Forelimb muscle (tissue), 1 donor: Measurements from ENCODE around the gene TNFRSF1A. TPM values are rescaled to one million over a fixed set of nuclear protein-coding genes. Genes with fewer than 3 reads are reported as not detected.

Experiments
- DNase-seq: peaks from one replicate; pipeline ENCODE4 v3.0.0-alpha.2; 2013; ENCODE audit warnings: low read depth
- polyA plus RNA-seq: library from polyadenylated mRNA; unstranded; fragments of 120-200 nt; gene quantifications from one replicate; pipeline ENCODE4 v1.2.1, GENCODE V29; 2013; ENCODE audit not compliant: insufficient read length

TNFRSF1A gene
- polyA plus RNA-seq, 1 donor = 50.8 TPM

DNA sequence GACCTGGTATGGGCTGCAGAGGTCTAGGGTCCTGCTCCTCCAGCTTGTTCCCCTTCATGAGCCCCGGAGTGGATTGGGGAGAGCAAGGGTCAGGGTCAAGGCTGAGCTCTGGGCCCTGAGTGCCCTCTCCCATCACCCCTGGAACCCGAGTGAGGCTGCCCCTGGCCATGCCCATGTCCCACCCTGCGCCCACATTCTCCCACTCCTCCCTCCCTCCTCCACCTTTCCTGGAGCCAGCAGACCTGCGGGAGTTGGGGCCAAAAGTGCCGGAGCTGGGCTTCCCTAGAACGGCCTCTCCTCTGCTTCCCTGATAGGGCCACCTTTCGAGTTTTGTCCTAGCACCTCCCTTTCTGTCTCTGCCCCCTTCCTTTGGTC, 32.9 kb upstream of the TNFRSF1A start:
- no peak for DNase-seq

- no peak for DNase-seq
These were observed 32.3 kb upstream of the TNFRSF1A start for GRCh38 chr12:6374028-6374785.

DNA sequence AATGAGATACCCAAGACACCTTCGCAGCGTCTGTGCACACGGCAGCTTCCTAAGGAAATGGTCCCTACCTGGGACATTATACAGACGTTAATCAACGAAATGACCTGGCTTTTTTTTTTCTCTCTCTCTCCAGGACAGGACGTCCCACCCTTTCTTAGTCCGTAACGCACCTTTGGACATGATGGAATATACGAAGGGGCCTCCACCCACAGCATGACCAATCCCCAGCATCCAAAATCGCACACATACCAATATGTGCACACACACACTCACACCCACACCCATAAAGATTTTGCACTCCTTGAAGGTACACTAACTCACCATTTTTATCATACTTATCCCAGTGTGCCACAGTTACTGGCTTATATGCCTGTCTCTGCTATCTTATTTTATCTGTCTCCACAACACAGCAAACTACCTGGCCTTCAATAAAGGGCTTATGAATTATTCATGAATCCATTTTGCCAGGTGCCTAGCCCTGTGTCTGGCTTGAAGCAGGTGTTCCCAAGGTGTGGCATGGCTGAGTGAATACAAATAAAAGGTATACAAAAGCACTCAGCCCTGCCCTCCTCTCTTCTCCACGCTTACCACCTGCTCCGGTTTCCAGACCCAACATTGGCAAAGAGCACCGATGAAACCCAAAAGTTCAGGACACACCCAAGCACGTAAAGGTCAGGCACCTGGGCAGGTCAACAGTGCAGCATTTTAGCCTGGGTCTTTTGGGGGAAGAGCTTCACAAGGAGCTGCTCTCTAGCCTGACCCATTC, 31.3 kb upstream of the TNFRSF1A start:
- DNase-seq = no peak

DNA sequence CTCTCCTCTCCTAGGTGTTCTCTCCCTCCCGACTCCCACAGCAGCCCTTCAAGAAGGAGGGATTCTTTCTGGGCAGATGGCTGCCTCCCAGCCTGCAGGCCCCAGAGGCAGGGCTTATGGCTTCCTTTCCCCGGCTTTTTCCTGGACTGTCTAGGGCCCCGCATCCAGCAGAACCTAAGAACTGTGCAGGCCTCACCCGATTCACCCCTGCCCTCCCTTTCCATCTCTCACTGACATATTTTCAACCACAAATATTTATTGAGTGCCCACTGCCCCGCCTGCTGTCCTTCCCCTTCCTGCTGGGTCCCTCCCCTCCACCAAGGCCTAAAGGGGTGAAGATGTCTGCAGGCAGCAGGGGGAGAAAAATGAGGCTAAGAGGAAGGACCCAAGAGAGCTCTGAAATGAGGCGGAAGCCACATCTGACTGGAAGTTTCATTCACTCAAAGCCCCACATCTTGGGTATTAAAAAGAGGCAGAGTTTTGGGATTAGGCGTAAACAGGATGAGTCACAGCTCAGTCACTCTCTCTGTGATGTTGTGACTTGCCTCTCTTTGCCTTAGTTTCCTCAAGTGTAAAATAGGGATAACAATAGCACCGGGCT, 30.6 kb upstream of the TNFRSF1A start:
- no peak for DNase-seq

- DNase-seq = no peak
These were observed 29.3 kb upstream of the TNFRSF1A start for GRCh38 chr12:6370994-6371754.

DNA sequence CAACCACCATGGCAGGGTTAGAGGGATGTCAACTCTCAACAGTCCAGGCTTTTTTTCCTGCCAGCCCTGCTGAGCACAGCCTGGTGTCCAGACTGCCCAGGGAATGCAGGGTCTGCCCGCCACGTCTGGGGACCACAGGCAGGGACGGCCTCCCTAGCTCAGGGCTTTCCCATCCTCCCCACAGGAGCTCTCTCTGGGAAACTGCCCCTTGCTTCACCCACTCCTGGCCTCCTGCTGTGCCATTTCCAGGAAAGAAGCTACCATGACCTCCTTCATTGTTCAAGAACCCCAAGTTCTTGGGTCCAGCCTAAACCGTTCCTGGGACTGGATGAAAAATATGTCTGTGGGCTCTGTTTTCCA, 28.7 kb upstream of the TNFRSF1A start:
- DNase-seq = no peak

- no peak for DNase-seq
These were observed 28.2 kb upstream of the TNFRSF1A start for GRCh38 chr12:6369916-6370575.

- DNase-seq = no peak
These were observed 27.1 kb upstream of the TNFRSF1A start for GRCh38 chr12:6368906-6369525.

DNA sequence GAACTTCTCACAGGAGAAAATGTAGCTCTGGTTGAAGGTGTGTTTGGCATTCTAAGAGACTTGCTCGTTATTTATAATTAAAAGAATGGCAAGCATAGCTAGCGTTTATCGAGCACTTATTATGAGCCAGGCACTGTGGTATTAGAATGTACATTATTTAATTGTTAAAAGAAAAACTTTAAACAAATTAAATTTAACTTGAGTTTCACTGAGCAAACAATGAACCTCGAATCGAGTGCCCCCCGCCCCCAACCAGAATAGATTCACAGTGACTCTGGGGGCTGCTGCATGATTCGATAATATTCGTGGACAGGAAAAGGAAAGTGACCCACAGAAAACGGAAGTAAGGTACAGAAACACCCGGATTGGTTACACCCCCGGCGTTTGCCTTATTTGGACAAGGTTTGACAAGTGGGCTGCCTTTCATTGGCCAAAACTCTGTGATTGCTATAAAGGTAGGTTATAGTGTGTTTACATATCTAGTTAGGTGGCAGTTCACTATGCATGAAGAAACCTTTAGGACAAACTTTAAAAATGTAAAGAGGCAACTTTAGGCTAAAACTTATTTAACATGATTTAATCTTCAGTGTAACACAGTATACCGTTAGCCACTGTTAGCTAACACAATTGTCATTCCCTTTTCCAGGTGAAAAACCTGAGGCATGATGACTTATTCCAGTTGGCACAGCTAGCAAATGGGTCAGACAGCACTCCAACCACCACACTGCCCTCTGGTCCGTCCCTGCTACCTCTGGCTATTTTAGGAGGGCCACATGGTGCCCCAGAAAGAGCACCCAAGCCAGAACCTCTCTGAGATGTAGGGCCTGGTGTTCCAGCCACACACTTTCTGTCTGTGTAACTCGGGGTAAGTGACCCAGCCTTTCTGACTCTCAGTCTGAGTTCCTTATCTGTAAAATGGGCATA, 26.4 kb upstream of the TNFRSF1A start:
- DNase-seq = no peak

DNA sequence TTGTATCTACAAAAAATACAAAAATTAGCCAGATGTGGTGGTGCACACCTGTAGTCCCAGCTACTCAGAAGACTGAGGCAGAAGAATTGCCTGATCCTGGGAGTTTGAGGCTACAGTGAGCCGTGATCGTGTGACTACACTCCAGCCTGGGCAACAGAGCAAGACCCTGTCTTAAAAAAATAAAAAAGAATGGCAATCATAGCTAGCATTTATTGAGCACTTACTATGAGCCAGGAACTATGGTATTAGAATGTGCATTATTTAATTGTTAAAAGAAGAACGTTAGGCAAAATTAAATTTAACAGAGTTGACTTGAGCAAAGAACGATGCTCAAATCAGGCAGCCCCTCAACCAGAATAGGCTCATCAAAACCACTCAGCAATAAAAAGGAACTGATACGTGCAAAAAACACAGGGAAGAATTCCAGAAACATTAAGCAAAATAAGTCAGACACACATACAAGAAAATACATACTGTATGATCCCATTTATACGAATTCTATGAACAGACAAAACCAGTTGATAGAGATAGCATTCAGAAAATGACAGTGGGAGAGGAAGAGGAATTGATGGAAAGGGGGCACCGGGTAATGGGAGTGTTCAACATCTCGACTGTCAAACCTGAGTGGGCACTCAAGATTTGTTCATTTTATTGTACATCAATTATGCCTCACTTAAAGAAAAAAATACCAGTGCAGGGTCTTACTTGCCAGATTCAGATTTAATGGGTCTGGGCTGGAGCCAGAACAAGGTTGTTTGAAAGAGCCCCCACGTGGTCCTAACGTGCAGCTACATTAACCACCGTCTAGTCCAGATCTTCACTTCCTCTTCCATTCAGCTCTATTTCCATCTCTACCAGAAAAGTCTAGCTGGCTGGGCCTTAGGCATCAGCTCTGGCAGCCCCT, 25.4 kb upstream of the TNFRSF1A start:
- DNase-seq = no peak

DNA sequence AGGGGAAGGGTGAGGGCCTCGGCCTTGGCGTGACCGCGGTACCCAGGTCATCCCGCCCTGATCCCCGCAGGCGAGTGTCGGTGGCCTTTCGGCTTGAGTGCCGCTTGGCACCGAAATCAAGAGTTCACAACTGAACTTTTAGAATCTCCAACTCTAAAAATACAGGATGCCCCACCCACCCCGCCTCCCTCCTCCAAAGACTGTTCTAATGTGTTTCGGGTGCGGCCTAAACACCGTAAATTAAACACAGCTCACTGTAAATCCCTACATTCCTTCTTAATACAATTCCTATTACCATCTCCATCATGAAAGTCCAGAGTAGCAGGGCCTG, 22.1 kb upstream of the TNFRSF1A start:
- no peak for DNase-seq

GRCh38 chr12:6363330-6364043, 21.6 kb upstream of the TNFRSF1A start:
- DNase-seq = no peak

DNA sequence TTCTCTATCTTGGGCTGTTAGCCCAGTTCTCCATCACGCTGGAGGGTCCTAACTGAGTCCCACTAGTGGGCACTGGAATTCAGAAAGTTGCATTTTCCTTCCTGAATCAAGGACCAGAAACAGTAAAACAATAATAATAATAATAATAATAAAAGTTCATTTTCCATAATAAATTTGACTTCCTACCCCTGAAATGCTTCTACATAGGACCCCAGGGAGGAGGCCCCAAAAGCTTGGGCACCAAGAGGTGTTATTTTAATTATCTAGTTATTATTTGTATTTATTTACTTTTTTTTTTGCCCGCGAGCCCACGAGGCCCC, 21.1 kb upstream of the TNFRSF1A start:
- DNase-seq = no peak

GRCh38 chr12:6362403-6362802, 20.5 kb upstream of the TNFRSF1A start:
- no peak for DNase-seq

DNA sequence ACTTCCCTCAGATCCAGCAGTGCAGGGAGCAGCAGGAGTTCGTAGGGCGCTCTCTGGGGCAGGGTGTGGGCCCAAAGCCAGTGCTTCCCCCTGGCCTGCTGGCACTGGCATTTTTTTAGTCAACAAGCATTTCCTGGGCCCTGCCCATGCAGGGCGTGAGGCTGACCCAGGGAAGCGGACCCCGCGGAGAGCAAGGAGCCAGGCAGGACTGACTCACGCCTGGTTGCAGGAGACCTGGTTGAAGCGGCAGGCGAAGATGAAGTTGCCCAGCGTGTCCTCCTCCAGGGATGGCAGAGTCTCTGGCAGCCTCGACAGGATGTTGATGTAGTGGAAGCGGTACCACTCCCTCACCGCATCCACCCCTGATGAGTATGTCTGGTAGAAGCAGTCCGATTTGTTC, 20.0 kb upstream of the TNFRSF1A start:
- no peak for DNase-seq

- no peak for DNase-seq
These were observed 19.0 kb upstream of the TNFRSF1A start for GRCh38 chr12:6360578-6361490.

GRCh38 chr12:6360080-6360571, 18.2 kb upstream of the TNFRSF1A start:
- no peak for DNase-seq
